UCSD-AML1 (cell line): ENCODE results near the gene CFTR.

Experiments used
- DNase-seq: peaks from one replicate; lab custom pipeline; 2025; ENCODE audit not compliant: unreplicated experiment; lab: John Stamatoyannopoulos, UW

The CFTR gene

GRCh38 chr7:117582219-117582704 lies 102.4 kb downstream of the CFTR start:
- DNase-seq: no peak

GRCh38 chr7:117587931-117588330 lies 108.1 kb downstream of the CFTR start:
- DNase-seq: no peak

DNA sequence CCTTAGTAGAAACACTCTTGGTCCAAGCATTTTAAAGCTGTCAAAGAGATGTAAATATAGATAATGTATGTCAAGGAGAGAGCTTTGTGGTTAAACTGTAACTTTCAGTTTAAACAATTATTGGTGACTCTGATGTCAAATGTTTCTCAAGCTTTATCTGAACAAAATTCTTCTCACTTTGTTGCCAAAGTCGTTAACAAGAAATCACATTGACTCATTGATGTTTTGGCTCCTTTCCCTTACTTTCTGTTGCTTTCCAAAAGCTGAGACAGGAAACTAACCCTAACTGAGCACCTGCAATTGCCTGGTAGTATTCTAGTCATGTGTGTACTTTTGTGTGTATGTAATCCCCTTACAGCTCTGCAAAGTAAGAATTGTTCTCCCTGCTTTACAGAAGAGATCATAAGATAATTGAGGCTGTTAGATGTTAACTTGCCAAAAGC lies 108.5 kb downstream of the CFTR start:
- DNase-seq: no peak

- DNase-seq: no peak
Measured at GRCh38 chr7:117590191-117590590, 110.4 kb downstream of the CFTR start.

- DNase-seq: no peak
Measured at GRCh38 chr7:117592011-117592635, 112.3 kb downstream of the CFTR start.

DNA sequence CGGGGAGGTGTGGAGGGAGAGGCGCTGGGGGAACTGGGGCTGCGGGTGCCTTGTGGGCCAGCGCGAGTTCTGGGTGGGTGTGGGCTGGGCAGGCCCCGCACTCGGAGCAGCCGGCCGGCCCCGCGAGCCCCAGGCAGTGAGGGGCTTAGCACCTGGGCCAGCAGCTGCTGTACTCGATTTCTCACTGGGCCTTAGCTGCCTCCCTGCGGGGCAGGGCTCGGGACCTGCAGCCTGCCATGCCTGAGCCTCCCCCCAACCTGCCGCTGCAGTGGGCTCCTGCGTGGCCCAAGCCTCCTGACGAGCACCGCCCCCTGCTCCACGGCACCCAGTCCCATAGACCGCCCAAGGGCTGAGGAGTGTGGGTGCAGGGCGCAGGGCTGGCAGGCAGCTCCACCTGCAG lies 116.3 kb downstream of the CFTR start:
- DNase-seq: no peak

- DNase-seq: no peak
Measured at GRCh38 chr7:117597755-117598154, 117.9 kb downstream of the CFTR start.

GRCh38 chr7:117600911-117601310 lies 121.1 kb downstream of the CFTR start:
- no peak for DNase-seq

DNA sequence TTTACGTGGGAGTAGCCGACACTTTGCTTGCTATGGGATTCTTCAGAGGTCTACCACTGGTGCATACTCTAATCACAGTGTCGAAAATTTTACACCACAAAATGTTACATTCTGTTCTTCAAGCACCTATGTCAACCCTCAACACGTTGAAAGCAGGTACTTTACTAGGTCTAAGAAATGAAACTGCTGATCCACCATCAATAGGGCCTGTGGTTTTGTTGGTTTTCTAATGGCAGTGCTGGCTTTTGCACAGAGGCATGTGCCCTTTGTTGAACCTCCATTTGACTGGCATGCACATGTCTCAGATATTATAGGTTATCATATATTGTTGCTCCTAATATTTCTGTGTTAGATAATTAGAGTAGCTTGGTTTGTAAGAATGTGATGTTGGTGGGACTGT lies 123.8 kb downstream of the CFTR start:
- DNase-seq: no peak

DNA sequence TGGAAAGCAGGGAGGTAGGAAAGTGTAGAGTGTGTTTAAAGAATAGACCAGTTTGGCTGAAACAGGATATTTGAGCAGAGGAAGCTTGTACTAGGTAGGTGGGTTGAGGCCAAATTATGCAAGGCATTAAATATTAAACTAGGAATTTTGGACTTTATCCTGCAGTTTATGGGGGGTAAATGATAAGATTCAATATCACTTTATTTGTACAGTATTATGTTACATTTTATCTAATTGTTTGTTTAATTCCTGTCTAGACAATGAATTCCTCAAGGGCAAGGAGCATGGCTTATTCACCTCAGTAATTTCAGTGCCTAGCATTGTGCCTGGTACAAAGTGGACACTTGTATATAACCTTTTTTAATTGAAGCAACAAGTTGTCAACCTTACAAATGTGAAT lies 125.9 kb downstream of the CFTR start:
- DNase-seq: no peak

DNA sequence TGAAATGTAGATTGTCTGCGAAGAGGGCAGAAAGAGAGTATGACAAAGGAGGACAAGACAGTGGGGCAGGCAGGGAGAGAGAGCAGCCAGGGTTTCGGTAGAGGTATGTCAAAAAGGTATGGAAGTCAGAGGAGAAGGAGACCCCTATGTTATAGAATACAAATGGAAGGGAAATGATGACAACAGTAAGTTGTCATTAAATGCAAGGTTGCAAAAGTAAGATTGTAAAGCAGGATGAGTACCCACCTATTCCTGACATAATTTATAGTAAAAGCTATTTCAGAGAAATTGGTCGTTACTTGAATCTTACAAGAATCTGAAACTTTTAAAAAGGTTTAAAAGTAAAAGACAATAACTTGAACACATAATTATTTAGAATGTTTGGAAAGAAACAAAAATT lies 126.3 kb downstream of the CFTR start:
- no peak for DNase-seq

DNA sequence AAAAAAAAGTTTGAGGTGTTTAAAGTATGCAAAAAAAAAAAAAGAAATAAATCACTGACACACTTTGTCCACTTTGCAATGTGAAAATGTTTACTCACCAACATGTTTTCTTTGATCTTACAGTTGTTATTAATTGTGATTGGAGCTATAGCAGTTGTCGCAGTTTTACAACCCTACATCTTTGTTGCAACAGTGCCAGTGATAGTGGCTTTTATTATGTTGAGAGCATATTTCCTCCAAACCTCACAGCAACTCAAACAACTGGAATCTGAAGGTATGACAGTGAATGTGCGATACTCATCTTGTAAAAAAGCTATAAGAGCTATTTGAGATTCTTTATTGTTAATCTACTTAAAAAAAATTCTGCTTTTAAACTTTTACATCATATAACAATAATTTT lies 130.6 kb downstream of the CFTR start:
- DNase-seq: no peak

GRCh38 chr7:117612637-117613036 lies 132.8 kb downstream of the CFTR start:
- DNase-seq: no peak

- no peak for DNase-seq
Measured at GRCh38 chr7:117616694-117617093, 136.9 kb downstream of the CFTR start.

DNA sequence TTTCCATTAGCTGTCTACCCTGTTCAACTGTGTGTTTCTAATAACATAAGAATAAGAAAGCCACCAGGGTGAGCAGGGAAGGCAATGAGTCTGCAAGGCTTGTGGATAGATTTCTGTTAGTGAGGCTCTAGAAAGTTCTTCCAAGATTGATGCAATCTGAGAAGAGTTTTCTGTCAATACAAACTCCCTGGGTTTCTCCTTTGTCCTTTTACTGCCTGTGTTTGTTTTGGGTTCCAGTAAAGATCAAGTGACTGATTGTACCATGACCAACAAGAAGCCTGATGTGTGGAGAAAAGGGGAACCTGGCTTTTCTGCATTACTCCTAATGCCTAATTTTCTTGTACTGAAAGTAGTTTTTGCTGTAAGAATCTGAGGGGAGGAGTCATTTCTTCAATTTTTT lies 139.9 kb downstream of the CFTR start:
- DNase-seq: no peak

GRCh38 chr7:117621075-117621618 lies 141.3 kb downstream of the CFTR start:
- no peak for DNase-seq

DNA sequence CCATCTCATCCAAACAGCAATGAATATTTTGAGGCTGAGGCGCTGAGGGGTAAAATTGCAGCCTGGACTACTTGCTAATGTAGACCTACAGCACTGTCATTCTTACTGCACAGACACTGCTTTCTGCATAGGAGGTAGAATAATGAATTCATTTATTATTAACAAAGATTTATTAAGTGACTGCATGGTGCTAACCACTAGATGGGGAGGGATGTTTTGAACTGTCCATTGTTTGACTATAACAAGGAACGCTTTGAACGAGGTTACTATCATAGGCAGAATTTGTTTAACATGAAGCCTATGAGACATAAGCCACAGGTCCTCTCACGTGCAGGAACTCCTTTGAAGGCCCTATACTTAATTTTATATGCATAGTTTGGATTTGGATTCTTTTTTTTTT lies 143.8 kb downstream of the CFTR start:
- DNase-seq: no peak

- DNase-seq: peak; percentile 3
Measured at GRCh38 chr7:117630501-117630900, 150.7 kb downstream of the CFTR start.

- no peak for DNase-seq
Measured at GRCh38 chr7:117630907-117631564, 151.2 kb downstream of the CFTR start.

DNA sequence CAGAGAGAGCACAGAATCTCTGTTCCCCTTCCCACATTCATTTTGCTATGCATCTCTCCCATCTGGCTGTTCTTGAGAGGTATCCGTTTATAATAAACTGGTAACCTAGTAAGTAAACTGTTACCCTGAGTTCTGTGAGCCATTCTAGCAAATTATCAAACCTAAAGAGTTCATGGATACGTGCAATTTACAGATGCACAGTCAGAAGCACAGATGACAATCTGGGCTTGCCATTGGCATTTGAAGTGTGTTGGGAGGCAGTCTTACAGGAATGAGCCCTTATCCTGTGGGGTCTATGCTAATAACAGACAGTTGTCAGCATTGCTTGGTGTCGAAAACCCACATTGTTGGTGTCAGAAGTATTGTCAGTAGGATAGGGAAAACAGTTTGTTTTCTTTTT lies 151.8 kb downstream of the CFTR start:
- DNase-seq: no peak

GRCh38 chr7:117637937-117638336 lies 158.1 kb downstream of the CFTR start:
- DNase-seq: no peak

- DNase-seq: no peak
Measured at GRCh38 chr7:117639966-117640365, 160.1 kb downstream of the CFTR start.

DNA sequence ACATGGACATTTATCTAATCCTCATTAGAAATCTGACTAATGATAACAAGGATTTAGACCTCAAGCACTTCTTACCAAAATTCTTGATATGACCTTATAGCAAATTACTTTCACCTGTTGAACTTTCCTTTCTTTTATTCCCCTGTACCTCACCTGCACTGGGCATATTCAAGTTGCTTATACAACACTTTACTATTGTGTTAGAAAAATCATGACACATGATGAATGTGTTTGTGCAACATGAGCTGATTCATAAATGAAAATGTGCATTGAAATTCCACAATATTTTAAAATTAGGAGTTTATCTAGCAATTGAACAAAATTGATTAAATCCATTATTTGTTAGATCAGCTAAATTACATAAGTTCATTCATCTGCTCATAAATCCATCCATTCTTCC lies 160.6 kb downstream of the CFTR start:
- no peak for DNase-seq
